ENCODE measurements around the gene HSPB7. TPM values are rescaled to one million over a fixed set of nuclear protein-coding genes. Genes with fewer than 3 reads are reported as not detected.

HSPB7 gene
- total and polyA plus RNA-seq, 2 experiments from 2014 or later = 0.13 TPM; not detected in 1

DNA sequence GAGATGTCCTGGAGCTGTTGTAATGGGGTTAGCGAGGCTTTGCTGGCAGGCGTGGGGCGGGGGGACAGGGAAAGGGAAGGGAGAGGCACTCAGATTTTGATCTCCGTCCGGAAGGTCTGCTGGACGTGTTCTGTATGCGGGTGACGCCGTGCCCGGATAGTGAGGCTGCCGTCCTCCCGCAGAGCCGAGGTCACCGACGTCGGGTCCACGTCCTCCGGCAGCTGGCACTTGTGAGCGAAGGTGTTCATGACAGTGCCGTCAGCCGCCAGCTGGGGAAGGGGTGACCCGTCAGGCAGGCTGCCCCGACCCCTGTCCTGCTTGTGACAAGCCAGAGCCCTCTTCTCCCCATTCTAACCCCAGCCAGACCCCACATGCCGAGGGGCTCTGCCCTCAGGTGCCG is 2.4 kb downstream of the HSPB7 start:
- Histone ChIP-seq H3K79me2 (replicated peaks; ENCODE audit: insufficient read depth) (no peaks in the 10 kb centered on the region), H3K36me3 (ENCODE audit: insufficient read depth) (no peaks in the 10 kb centered on the region), H3F3A (replicated peaks; ENCODE audit: low read depth) (peaks cover 5% of the 10 kb centered on the region; the same call in 1 of the 2 replicates), H3K27ac (ENCODE audit: low read depth) (no peak overlapping the region), H3K4me2 (no peak overlapping the region), H3K4me1 (ENCODE audit: insufficient read depth) (peaks cover 38% of the 10 kb centered on the region), H4K20me1 (replicated peaks; ENCODE audit: insufficient read depth) (no peaks in the 10 kb centered on the region), H3K9me2 (ENCODE audit: insufficient read depth) (no peaks in the 10 kb centered on the region), H3K27me3 (ENCODE audit: insufficient read depth) (no peaks in the 10 kb centered on the region), H3K4me3 (no peak overlapping the region), H2AFZ (no peak overlapping the region)
- Mint-ChIP-seq H3K9me3 (no peaks in the 10 kb centered on the region), H3K36me3 (ENCODE audit: low read depth) (no peaks in the 10 kb centered on the region), H3K27me3 (ENCODE audit: insufficient read depth, low read depth, poor library complexity) (peaks cover 23% of the 10 kb centered on the region), H3K4me3 (no peak overlapping the region), H3K4me1 (peaks cover 65% of the 10 kb centered on the region), H3K27ac (no peak overlapping the region)
- TF ChIP-seq, protein P1, sequence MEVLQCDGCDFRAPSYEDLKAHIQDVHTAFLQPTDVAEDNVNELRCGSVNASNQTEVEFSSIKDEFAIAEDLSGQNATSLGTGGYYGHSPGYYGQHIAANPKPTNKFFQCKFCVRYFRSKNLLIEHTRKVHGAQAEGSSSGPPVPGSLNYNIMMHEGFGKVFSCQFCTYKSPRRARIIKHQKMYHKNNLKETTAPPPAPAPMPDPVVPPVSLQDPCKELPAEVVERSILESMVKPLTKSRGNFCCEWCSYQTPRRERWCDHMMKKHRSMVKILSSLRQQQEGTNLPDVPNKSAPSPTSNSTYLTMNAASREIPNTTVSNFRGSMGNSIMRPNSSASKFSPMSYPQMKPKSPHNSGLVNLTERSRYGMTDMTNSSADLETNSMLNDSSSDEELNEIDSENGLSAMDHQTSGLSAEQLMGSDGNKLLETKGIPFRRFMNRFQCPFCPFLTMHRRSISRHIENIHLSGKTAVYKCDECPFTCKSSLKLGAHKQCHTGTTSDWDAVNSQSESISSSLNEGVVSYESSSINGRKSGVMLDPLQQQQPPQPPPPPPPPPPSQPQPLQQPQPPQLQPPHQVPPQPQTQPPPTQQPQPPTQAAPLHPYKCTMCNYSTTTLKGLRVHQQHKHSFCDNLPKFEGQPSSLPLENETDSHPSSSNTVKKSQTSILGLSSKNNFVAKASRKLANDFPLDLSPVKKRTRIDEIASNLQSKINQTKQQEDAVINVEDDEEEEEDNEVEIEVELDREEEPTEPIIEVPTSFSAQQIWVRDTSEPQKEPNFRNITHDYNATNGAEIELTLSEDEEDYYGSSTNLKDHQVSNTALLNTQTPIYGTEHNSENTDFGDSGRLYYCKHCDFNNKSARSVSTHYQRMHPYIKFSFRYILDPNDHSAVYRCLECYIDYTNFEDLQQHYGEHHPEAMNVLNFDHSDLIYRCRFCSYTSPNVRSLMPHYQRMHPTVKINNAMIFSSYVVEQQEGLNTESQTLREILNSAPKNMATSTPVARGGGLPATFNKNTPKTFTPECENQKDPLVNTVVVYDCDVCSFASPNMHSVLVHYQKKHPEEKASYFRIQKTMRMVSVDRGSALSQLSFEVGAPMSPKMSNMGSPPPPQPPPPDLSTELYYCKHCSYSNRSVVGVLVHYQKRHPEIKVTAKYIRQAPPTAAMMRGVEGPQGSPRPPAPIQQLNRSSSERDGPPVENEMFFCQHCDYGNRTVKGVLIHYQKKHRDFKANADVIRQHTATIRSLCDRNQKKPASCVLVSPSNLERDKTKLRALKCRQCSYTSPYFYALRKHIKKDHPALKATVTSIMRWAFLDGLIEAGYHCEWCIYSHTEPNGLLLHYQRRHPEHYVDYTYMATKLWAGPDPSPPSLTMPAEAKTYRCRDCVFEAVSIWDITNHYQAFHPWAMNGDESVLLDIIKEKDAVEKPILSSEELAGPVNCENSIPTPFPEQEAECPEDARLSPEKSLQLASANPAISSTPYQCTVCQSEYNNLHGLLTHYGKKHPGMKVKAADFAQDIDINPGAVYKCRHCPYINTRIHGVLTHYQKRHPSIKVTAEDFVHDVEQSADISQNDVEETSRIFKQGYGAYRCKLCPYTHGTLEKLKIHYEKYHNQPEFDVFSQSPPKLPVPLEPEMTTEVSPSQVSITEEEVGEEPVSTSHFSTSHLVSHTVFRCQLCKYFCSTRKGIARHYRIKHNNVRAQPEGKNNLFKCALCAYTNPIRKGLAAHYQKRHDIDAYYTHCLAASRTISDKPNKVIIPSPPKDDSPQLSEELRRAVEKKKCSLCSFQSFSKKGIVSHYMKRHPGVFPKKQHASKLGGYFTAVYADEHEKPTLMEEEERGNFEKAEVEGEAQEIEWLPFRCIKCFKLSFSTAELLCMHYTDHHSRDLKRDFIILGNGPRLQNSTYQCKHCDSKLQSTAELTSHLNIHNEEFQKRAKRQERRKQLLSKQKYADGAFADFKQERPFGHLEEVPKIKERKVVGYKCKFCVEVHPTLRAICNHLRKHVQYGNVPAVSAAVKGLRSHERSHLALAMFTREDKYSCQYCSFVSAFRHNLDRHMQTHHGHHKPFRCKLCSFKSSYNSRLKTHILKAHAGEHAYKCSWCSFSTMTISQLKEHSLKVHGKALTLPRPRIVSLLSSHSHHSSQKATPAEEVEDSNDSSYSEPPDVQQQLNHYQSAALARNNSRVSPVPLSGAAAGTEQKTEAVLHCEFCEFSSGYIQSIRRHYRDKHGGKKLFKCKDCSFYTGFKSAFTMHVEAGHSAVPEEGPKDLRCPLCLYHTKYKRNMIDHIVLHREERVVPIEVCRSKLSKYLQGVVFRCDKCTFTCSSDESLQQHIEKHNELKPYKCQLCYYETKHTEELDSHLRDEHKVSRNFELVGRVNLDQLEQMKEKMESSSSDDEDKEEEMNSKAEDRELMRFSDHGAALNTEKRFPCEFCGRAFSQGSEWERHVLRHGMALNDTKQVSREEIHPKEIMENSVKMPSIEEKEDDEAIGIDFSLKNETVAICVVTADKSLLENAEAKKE (CRISPR knock-in tag; IDR thresholded peaks at IDR 0.05) = no peak
- TF ChIP-seq, protein P2, sequence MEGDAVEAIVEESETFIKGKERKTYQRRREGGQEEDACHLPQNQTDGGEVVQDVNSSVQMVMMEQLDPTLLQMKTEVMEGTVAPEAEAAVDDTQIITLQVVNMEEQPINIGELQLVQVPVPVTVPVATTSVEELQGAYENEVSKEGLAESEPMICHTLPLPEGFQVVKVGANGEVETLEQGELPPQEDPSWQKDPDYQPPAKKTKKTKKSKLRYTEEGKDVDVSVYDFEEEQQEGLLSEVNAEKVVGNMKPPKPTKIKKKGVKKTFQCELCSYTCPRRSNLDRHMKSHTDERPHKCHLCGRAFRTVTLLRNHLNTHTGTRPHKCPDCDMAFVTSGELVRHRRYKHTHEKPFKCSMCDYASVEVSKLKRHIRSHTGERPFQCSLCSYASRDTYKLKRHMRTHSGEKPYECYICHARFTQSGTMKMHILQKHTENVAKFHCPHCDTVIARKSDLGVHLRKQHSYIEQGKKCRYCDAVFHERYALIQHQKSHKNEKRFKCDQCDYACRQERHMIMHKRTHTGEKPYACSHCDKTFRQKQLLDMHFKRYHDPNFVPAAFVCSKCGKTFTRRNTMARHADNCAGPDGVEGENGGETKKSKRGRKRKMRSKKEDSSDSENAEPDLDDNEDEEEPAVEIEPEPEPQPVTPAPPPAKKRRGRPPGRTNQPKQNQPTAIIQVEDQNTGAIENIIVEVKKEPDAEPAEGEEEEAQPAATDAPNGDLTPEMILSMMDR (conservative IDR thresholded peaks at IDR 0.05; ENCODE audit: low read depth in 2 of 2) = no peak
- TF ChIP-seq, protein P3, sequence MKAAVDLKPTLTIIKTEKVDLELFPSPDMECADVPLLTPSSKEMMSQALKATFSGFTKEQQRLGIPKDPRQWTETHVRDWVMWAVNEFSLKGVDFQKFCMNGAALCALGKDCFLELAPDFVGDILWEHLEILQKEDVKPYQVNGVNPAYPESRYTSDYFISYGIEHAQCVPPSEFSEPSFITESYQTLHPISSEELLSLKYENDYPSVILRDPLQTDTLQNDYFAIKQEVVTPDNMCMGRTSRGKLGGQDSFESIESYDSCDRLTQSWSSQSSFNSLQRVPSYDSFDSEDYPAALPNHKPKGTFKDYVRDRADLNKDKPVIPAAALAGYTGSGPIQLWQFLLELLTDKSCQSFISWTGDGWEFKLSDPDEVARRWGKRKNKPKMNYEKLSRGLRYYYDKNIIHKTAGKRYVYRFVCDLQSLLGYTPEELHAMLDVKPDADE (IDR thresholded peaks at IDR 0.05) = no peak
- no peak for DNase-seq (ENCODE audit: low spot score)
- ATAC-seq = no peak
